ENCODE measurements around the gene PREX1.

Gene PREX1

DNA sequence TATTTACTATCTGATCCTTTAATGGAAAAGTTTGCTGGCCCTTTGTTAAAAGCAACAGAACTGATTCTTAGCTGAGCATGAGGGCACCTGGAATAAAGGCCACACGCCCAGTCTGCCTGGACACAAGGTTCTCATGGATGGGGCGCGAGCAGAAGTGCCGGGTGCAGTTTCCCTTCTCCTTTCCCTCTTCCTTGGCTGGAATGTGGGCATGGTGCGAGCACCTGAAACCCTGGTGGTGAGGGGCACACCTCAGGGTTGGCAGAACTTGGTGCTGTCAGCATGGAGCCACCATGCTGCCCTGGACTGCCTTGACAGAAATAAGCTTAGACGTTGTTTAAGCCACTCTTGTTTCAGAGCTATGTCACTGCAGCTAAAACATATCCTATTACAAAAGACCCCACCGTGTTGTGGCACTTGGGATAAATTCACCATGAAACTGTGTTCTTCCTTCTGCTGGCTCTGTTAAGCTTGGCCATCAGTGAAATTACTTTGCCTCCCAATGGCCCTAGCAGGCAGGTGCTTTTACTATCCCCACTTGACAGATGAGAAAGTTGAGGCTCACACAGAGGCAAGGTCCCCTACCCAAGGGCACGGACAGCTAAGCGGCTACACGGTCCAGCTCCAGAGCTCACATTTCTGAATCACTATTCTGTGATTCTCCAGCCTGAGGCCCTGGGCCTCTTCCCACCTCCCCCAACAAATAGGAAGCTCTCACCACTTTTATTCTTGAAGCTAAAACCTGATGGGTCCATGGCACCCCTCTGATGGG, 115.9 kb downstream of the PREX1 start:
- DNase-seq: no peak

DNA sequence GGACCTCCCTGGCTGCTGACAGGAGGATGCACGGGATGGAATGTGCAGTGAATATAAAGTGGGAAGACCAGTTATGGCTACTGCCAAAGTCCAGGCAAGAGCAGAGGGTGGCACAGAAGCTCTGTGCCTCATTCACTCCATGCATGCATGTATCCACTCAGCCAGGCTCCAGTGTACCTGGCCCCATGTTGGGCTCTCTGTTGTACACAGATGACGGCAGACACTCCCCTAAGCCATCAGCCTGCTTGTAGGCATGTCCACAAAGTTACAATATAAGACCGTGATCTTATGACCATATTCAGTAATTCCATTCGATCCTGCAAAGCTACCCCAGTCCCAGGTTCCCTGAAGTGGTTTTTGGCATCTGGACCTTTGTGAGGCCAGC, 116.8 kb downstream of the PREX1 start:
- DNase-seq: no peak

DNA sequence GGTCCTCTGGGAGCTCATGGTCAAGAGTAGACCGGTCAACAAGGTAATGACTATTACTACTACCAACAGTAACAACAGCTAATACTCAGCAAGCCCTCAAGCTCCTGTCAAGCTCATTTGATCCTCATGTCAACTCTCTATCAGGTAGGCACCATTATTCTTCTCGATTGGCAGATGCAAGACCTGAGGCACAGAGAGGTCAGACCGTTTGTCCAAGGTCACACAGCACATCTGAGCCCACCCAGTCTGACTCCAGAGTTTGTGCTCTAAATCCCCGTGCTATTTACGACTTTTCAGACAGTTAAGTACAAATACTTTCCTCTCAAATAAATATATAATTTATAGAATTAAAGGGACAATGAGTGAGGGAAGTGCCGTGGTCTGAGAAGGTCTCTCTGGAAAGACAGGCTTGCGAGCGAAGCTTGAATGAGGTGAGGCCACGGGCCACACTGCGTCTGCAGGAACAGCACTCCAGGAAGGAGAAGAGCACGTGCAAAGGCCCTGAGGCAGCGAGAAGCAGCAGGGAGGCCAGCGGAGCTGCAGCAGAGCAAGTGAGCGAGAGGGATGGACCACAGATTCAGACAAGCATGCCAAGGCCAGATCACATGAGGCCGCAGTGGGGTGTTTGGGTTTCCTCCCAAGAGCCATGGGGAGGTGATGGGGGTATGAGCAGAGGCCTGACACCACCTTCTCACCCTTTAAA, 117.3 kb downstream of the PREX1 start:
- no peak for DNase-seq

DNA sequence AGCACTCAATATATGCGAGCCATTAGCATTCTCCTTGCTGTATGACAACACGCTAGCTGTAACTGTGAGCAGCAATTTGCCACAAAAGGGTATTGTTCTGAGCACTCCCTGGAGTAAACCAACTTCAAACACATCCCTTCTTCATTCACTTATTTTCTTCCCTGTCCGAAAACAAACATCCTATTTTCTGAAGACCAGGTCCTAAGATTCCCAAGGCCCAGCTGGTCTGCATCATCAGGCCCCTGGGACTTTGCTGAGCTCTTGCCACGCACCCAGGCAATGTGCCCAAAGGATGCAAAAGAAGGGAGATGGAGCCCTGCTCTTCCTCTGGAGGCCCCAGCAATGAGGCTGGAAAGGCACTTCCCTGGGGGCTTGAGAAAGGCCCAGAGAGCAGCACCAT, 118.1 kb downstream of the PREX1 start:
- no peak for DNase-seq

DNA sequence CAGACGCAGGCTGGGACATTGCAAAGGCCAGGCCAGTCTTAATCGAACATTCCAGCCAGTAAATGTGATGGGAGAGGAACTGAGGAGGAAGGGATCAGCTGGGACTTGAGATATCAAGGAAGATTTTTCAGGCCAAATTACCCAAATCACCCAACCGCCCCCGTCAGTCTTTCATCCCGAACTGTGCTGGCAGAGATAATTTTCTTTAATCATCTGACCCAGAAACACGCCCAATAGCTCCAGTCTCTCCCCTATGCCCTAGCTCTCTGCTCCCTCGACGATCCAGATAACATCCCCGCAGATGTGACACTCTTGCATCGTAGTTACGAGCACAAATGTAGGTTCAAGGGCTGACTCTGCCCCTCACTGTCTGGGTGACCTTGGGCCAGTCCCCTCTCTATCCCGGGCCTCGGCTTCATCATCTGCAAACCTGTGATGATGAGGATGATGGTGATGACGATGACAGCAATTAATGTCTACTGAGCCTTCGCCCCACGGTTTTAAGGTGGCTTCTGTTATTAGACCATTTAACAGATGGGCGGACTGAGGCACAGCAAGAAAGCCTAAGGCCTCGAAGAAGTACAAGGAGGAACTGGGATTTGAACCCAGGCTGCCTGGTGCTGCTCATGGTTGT, 118.6 kb downstream of the PREX1 start:
- DNase-seq: no peak

DNA sequence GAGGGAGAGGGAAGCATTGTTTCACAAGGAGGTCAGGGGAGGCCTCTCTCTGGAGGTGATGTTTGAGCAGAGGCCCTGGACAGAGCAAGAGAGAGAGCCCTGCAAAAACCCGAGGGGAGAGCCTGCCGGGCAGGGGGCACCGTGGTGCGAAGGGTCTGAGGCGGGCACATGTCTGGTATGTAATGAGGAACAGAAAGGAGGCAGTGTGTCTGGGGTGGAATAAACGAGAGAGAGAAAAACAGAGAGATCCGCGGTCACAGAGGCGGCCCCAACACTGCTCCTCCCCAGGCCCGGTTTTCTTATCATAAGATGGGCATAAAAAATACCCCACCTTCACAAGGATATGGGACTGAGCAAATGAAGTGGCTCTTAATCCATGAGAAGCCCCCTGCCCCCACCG, 119.2 kb downstream of the PREX1 start:
- DNase-seq: no peak

DNA sequence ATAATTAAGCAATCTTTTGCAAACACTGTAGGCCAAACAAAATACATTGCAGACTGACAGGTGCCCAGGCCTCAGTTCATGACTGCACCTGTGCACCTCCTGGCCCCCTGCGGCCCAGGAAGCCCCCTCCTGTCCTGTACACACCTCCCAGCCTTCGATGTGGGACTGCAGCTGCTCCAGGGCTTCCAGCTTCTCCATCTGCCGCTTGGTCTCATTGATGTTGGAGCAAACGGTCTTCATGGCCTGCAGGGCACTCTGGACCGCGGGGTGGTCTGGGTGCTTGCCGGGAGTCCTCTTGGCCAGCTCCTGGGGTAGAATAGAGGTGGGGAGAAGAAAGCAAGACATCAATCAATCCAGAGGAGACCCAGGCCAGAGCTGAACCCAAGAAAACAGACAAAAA, 119.7 kb downstream of the PREX1 start:
- DNase-seq: no peak

DNA sequence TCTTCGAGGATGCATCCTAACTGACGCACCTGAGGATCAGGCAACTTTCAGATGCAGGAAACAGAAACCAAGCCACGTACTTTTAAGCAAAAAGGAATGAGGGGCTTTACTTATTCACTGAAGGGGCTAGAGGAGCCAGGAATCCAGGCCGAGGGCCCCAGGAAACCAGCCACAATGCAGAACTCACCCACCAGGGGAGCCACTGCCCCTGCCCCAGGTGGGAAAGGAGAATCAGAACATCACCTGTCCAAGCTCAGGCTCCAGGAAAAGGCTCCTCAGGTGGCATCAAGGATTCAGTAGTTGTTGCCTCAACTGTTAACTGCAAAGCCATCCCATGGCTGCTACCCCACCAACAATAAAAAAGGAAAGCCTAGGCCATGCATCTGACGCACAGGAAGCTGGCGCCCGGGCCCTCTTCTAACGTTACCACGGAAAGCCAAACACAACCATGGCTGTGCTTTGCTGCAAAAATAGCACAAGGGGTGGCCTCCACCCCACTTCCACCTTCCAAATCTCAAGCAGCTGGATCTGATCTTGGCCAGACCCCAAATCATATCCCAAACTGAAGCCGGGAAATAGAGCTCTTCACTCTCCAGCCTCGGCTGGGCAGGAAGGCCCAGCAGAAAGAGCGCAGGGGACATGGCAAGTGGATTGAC, 121.0 kb downstream of the PREX1 start:
- DNase-seq: no peak

DNA sequence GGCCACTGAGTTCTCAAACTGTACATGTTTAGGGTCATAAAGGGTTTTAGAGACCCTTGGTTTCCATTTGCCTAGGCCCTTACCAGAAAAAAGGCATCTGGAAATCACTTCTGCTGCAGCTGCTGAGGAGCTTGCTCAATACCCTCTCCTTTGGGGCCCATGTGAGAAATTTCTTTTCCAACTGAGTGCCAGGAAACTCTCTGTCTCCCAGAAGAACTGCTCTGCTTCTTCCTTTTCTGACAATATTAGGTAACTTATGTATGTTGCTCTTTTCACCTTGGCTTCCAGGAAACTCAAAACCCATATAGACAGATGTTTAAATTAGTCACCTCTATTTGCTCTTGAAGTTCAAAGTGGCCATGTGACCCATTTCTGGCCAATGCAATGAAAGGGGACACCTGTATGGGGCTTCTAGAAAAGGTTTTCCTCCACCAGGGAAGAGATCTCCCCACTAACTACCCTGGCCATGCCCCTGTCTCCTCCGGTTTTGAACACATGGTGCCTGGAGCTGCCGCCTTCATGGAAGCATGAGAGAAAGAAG, 121.6 kb downstream of the PREX1 start:
- no peak for DNase-seq

DNA sequence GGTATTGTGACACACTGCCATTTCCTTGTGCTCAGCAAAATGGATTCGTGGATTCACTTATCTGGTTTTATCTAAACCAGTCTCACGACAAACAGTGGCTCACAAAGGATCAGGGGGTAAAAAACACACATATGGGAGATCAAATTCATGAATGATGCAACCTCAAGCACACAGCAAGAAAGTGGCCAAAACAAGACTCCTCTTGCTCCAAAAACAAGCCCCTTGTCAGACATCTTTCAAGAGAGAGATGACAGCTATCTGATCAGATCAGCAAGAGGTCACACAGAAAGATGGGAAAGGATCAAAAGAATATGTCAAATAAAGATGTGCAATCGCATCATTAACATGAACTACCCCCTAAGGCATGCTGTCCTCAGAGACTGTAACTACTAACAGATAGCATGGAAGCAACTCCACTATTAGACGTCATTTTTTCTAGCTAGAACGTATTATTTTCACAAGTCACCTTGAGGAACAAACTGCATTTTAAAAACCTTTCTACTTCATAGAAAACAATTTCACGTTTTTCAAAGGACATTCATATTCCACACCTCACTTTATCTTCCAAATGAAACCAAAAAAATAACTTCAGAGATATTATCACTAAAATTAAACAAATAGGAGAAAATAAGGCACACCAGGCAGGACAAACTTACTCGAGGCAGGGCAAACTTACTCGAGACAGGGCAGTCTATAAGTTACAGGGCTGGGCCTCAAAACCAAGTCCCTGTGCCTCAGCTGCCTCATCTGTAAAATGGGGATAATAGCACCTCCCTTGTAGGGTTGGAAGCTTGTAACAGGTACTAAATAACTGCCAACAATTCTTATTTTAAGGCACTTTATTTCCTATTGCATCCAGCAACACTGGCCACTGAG, 122.3 kb downstream of the PREX1 start:
- DNase-seq: no peak

DNA sequence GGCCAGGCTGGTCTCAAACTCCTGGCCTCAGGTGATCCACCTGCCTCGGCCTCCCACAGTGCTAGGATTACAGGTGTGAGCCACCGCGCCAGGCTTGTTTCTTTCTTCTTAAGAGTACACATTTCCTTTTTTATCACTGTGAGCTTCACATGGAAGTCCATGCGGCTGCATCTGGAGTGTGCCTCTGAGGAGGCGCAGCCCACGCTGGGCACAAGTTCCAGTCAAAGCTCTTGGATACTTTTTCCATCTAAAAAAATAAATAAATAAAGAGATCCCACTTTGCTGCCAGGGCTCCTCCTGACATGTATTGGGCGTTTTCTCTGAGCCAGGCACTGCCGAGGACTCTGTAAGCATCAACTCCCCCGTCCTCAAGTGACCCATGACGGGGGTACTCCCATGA, 123.0 kb downstream of the PREX1 start:
- DNase-seq: no peak

DNA sequence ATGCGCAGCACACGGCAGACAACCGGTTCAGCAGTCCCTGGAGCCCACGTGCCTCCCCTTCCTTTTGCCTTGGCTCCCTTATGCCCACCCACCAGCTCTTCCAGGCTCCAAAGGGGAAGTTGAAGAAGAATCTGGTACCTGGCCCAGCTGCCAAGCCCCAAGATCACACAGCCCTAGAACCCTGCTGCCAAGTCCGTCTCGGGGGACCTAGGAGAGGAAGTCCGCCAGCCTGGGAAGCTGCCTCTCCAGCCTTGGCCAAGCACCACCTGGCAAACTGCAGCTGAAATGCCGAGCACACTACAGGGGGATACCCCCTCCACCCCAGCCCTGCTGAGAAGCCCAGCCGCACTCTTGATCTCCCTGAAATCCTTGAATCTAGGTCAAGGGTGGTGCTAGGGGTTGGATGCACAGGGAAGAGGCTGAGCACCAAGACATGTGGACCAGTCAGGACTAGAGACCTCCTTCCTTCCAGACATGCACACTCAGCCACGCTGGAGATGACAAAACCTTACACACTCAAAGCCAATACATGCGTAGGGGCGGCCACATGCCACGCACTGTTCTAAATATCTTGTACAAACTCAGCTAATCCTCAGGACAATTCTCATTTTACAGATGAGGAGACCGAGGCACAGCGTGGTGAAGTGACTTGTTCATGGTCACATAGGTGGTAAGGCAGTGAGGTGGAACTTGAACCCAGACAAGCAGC, 124.1 kb downstream of the PREX1 start:
- no peak for DNase-seq

DNA sequence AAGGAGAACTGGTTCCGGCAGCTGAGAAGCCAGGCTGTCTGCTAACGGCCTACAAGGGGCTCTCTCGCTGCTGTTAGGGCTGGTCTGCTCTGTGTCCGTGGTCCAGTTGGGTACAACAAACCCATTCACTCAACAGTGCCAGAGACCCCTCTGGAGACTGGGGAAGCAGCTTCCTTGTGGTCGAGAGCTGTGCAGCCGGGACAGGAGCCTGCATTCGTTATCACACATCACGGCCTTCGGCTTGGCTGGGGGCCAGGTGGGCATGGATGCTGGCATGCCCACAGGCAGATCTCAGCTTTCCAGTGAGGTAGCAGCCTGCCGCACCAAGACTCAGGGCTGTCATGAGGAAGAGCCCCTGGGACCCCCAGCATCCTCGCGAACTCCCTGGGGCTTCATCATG, 124.7 kb downstream of the PREX1 start:
- DNase-seq: no peak

DNA sequence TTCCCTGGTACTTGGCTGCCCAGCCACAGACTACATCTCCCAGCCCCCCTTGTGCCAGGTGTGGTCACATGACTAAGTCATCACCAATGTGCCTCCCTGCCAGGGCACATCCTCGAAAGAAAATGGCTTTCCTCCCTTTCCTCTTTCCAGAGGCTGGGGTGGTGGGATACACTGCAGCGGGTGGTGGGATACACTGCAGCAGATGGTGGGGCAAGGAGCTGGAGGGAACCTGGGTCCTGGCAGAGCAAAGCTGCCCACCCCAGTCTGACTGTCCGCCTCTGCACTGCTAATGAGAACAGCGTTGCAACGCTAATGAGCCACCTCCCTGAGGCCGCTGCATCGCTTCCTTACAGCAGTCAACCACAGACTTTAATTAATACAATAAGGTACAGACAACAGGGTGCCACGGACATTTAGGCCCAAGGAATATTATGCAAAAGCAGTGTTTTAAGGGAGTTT, 125.3 kb downstream of the PREX1 start:
- DNase-seq: no peak

DNA sequence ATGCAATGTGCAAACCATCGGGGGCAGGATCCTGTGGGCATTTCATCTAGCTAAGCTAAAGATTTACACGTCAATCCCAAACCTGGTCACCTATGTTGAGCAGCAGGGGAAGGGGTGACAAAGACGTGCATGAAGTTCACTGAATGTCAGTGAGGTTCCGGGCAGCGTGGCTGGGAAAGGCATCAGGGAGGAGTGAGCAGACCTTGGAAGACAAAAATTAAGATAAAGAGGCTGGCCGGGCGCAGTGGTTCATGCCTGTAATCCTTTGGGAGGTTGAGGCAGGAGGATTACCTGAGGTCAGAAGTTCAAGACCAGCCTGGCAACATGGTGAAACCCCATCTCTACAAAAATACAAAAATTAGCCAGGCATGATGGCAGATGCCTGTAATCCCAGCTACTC, 126.1 kb downstream of the PREX1 start:
- no peak for DNase-seq

DNA sequence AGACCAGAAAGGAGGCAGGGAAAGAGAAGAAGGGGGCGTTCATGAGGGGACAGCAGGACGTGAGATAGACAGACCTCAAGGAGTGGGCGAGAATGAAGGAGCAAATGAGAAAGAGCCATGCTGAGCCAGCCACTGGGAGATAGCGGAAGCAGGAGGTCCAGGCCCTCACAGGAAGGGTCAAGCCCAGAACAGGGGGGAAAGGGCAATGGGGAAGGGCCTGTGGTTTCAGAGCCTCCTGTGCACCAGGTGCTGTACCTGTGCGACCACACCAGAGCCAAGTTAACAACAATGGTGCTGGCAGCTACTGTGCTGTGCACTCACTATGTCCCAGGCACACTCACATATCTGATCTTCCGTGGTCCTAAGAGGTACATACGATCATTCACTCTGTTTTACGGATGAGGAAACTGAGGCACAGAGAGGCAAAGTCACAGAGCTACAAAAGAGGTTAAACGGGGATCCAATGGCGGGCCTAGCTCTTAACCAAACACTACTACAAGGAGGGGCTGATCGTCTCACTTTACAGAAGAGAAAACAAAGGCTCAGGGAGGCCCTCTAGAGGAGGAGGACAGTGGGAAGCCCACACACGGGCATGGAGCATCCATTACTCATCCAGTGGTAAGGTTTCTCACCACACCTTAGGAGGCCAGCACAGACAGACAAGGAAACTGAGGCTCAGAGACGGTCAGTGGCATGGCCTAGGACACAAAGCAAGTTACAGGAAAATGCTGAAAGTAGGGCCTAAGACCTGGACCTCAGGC, 129.1 kb downstream of the PREX1 start:
- no peak for DNase-seq

DNA sequence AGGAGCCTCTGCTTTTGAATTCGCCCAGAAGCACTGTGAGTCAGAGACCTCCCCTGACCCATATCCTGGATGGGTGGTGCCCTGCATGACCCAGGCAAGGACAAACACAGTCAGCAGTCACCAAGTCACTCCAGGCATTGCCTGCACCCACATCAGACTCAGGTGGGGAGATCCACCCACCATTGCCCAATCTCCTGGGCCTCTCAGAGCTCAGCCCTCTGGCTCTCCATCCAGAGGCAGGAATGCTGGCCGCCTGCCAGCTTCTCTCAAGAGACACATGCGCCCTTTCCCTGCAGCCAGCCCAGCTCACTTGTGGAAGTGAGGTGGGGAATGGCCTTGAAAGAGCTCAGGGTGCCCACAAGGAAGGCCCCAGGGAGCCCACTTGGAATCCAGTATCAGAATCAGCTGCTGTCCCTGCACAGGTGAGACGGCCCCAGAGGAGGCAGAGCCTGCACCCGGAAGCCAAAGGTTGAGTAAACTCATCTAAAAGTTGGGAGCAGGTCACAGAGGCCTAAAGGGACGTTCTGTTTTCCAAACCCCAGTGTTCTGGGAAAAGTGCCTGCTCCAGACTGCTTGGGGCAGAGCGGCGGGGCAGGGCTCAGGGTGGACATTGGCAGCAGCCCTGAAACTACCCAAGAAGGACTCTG, 129.8 kb downstream of the PREX1 start:
- no peak for DNase-seq

DNA sequence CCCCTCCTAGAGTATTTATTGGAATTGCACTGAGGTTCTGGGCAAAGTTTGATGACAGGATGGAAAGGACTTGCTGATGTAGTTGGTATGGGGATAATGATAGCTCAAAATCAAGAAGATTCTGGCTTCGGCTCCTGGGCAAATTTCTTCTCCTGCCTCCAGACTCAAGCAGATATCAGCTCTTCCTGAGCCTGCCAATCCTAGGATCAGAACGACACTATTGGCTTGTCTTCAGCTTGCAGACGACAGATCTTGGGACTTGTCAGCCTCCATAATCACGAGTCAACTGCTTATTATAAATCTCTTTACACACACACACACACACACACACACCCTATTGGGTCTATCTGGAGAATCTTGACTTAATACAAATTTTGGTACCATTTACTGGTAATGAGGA, 131.1 kb downstream of the PREX1 start:
- no peak for DNase-seq

DNA sequence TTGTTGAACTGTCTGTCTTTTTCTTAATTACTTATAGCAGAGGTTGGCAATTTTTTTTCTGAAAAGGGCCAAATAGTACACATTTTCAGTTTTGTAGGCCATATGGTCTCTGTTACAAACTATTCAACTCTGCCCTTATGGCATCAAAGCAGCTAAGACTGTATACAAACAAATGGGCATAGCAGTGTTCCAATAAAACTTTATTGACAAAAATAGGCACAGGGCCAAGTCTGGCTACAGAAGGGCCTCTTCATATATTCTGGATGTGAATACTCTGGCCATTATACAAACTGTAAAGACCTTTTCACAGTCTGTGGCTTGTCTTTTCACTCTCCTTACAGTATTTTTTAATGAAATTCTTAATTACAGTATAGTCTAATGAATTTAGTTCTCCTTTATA, 132.1 kb downstream of the PREX1 start:
- no peak for DNase-seq

DNA sequence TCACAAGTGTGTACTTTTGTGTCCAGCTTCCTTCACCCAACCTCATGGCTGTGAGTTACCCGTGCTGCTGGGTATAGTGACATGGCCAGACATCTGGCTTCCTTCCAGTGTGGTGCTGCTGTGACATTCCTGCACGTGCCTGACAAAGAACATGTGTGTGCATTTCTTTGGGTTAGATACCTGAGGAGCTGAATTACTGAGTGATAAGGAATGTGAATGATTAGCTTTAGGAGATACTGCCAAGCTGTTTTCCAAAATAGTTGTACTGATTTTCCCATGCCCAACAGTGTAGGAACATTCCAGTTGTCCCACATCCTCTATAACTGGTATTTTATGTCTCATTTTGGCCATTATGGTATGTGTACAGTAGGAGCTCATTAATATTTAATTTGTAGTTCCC, 132.5 kb downstream of the PREX1 start:
- no peak for DNase-seq
